ENCODE data around the gene VRK3.

GRCh38 chr19:49957262-49957915 is 67.8 kb downstream of the VRK3 start:
- no peak for TF ChIP-seq CTCF (IDR thresholded peaks at IDR 0.05; ENCODE audit: low read length)
- TF ChIP-seq EZH2 (IDR thresholded peaks at IDR 0.05; ENCODE audit: borderline replicate concordance, low read length) = no peak

Measured in OCI-LY1 (cell line).